Brain pericyte (primary cell): Measurements from ENCODE around the gene TRAPPC14.
A peak's percentile ranks its signal among the peaks of the same experiment; 100 is the strongest.
"Not testable (repeated sequence)": the region's sequence is repeated elsewhere in the genome, so short reads cannot be mapped to it uniquely, and the experiment has no call there.

Experiments used
- DNase-seq: peaks from one replicate; pipeline ENCODE4 v3.0.0-alpha.2; 2012; ENCODE audit warnings: low read depth, low spot score

The TRAPPC14 gene

GRCh38 chr7:100158229-100159098 is at the start of gene TRAPPC14:
Gene TRAPPC14 (minus strand): TSS chr7:100158723. CDS start chr7:100158499, 224 bp downstream.
- DNase-seq = peak; percentile 47

DNA sequence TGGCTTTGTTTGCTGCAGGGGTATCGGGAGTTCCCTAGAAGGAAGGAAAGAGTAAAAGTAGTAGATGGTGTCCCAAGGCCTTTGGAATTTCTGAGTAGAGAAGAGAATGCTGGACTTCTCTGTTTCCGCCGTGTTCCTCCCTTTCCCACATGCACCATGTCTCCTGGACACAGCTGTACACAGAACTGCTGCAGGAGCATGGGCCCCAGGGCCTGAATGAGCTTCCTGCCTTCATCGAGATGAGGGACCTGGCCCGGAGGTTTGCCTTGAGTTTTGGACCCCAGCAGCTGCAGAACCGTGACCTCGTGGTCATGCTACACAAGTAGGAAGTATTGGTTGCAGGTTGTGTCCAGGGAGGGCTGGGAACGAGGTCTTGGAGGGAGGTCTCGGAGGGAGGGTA is 45.9 kb upstream of the TRAPPC14 start:
- no peak for DNase-seq

DNA sequence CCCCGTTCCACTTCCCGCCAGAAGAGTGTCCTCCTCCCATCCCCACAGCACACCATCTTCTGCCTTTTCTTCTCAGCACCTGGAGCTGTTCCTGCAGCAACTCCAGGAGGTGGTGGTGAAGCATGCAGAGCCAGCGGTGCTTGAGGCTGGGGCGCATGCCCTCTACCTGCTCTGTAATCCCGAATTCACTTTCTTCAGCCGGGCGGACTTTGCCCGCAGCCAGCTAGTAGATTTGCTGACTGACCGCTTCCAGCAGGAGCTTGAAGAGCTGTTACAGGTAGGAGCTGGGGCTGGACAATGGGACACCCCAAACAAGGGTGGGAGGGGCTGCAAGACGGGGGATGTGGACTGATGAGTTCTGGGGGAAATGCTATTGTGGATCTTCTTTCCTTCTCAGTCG is 42.2 kb upstream of the TRAPPC14 start:
- no peak for DNase-seq

DNA sequence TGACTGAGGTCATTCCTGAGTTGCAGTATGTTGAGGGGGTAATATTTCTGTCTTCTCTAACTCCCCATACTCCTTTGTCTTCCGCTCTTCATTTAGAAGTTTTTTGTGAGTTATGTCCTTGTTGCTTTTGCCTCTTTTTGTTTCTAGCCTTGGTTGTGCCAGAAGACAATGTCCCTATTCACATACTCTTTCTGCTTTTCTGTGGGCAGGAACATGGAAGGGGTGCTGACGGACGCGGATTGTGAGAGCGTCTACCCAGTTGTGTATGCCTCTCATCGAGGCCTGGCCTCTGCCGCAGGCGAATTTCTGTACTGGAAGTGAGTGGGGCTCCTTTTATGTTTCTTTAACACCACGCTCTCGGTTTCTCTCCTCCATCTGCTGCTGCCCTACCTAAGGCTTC is 39.7 kb upstream of the TRAPPC14 start:
- no peak for DNase-seq

GRCh38 chr7:100195901-100196322 is 37.4 kb upstream of the TRAPPC14 start:
- DNase-seq = not testable (repeated sequence)

- DNase-seq = no peak
Observed at GRCh38 chr7:100195222-100195621, 36.7 kb upstream of the TRAPPC14 start.

DNA sequence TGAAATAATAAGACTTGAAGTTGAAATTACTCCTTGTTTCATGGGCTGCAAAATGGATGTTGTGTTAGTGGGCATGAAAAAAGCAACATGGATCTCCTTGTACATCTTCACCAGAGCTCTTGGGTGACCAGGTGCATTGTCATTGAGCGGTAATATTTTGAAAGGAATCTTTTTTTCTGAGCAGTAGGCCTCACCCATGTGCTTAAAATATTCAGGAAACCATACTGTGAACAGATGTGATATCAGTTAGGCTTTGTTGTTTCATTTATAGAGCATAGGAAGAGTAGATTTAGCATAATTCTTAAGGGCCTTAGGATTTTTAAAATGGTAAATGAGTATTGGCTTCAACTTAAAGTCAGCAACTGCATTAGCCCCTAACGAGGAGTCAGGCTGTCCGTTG is 34.4 kb upstream of the TRAPPC14 start:
- no peak for DNase-seq

- DNase-seq = not testable (repeated sequence)
Observed at GRCh38 chr7:100192281-100192862, 33.8 kb upstream of the TRAPPC14 start.

DNA sequence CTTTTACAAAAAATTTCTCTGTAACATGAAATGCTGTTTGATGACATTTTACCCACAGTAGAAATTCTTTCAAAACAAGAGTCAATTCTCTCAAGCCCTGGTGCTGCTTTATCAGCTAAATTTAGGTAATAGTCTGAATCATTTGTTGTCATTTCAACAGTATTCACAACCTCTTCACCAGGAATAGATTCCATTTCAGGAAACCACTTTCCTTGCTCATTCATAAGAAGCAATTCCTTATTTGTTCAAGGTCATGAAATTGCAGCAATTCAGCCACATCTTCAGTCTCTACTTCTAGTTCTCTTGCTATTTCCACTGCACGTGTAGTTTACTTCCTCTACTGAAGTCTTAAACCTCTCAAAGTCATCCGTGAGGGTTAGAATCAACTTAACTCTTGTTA is 33.3 kb upstream of the TRAPPC14 start:
- DNase-seq = no peak

- DNase-seq = no peak
Observed at GRCh38 chr7:100190048-100190711, 31.7 kb upstream of the TRAPPC14 start.

GRCh38 chr7:100189061-100189460 is 30.5 kb upstream of the TRAPPC14 start:
- DNase-seq = no peak

- DNase-seq = no peak
Observed at GRCh38 chr7:100185726-100186125, 27.2 kb upstream of the TRAPPC14 start.

- DNase-seq = not testable (repeated sequence)
Observed at GRCh38 chr7:100183090-100183489, 24.6 kb upstream of the TRAPPC14 start.

DNA sequence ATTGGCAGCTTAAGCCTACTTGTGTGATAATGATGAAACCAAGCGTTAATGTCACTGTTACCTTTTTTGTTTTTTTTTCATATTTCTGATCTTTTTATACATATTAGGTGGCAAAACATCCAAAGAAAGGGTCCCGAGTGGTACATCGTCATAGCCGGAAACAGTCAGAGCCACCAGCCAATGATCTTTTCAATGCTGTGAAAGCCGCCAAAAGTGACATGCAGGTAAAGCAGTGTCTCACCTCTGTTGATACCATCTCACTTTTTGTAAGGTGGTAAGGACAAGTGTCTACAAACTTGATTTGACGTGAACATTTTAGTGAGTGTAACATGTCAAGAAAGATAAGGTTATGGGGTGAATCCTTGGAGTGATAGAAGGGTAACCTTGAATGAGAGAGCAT is 24.1 kb upstream of the TRAPPC14 start:
- not testable (repeated sequence) for DNase-seq

DNA sequence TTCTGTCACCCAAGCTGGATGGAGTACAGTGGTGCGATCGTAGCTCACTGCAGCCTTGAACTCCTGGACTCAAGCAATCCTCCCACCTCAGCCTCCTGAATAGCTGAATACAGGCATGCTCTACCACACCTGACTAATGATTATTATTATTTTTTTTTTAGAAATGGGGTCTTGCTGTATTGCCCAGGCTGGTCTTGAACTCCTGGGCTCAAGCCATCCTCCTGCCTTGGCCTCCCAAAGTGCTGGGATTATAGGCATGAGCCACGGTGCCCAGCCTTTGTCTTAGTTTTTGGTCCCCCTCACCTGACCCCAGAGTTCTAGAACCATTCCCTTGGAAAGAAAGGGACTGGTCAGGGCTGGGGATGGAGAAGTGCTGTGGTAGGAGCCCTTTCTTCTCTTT is 21.6 kb upstream of the TRAPPC14 start:
- DNase-seq = not testable (repeated sequence)

DNA sequence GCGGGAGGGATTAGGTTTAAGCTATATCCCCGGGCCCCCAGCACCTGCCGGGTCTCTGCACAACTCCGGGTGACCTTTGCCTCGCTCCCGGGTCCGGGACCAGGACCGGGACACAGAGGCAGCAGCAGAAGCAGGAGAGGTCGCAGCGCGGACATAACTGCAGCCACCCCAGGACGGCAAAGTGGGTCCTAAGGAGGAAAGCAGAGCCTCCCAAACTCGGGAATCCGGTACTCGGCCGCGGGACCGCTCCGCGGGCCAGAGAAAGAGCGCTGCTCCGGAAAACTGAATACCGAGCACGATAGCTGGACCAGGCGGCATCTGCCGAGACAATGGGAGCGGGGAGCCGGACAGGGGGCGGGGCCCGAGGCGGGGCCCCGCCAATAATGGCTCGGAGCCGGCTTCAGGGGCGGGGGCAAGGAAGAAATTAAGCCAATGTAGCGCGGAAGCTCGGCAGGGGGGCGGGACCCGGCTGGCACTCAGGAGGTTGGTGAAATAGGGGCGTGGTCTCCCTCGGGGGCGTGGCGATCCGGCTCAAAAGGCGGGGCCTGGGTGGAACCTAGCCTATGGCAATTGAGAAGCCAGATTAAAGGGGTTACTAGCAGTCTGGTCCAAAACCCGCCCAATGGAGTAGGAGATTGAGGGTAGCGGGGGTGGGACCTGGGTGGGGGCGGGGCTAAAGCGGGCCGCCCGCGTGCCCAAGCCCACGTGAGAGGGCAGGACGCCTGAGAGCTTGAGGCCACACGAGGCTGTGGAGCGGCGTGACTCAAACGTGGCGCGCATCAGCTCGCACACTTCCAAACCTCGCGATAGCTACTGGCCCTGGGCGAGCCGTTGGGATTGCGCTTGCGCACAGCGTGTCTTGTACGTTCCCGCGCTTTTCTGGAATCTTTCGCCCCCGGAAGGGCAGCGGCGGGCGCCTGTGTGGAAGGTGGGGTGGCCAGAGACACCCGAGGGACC is 18.8 kb upstream of the TRAPPC14 start, which contains the start of the genes GPC2 and STAG3:
TSS of gene GPC2 (minus strand) at position 337 of the 957 bp plus-strand sequence. CDS start at position 155, 182 bp downstream.
TSS of gene STAG3 (plus strand) at position 874 of the 957 bp plus-strand sequence. CDS start 2,639 bp downstream, outside the sequence.
- DNase-seq = peak; percentile 85

DNA sequence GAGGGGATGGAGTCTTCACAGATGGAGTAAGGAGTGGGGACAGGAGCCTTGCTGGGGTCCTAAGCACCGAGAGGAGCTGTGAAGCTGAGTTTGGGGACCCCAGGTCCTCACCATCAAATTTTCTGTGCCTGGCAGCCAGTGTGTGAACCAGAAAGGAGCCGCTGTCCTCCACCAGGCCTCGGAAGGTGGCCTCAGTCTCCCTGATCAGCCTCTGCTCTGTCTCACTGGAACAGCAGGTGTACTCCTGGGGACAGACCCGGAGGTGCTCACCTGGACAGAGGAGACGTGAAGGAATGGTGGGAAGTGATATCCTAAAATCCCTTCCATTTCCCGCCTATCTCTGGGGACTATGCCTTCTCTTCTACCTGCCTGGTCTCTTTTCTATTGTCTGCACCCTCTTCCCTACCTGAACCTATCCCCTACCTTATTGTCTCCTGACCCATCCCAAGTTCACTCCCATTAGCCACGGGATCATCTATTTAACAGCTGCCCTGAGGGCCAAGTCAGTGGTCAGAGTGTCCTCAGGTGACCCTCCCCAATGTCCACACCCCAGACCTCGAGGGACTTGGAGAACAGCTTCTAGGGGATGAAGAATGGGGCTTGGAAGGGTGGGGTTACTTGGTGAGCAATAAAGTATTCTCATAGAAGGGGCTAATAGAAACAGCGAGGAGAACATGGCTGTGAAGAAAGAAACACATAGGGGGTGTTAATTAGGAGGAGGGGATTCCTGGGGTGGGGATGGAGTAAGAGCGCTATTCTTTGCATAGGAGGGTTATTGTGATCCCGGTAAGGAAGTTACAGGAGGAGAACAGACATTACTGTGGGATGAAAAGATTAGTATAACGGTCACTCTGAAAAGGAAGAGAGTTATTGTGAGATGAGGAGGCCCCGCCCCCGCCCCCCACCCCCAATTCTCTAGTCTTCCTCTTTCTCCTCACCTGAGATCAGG is 17.8 kb upstream of the TRAPPC14 start:
- no peak for DNase-seq

DNA sequence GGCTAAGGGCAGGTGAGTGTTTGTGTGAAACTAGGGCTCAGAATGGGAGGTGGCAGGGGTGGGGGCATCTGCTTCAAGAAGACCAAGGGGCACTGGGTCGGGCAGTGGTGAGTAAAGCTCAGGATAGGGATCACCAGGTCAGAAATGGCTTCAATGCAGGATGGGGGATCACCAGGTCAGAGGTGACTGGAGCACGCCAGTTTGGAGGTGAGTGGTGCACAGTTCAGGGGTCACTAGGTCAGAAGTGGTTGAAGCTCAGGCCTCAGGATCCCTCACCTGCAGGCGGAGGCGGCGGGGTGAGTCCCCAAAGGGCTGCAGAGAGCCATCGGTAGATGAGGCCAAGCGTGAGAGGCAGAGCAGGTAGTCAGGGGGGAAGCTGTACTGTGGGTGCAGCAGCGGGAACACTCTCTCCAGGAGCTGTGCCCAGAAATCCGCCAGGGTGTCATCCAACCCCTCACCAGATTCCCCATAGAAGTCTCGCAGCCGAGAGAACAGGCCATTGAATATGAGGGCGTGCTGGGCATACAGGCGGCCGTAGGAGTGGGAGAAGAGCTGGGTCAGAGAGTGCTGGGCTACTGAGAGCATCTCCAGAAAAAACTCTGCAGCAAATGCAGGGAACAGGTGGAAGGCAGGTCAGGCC is 16.9 kb upstream of the TRAPPC14 start:
- no peak for DNase-seq

GRCh38 chr7:100174582-100174981 is 16.1 kb upstream of the TRAPPC14 start:
- DNase-seq = no peak
